Stimulated activated CD4-positive, alpha-beta T cell treated with anti-CD3 and anti-CD28 coated beads, Interleukin-4, amount 100 ng/mL, for 1 hour (primary cell): ENCODE data around the gene TRMT1.

ENCODE experiments used
- DNase-seq: peaks from one replicate; pipeline ENCODE4 v3.0.0-alpha.2; 2020

Gene TRMT1

DNA sequence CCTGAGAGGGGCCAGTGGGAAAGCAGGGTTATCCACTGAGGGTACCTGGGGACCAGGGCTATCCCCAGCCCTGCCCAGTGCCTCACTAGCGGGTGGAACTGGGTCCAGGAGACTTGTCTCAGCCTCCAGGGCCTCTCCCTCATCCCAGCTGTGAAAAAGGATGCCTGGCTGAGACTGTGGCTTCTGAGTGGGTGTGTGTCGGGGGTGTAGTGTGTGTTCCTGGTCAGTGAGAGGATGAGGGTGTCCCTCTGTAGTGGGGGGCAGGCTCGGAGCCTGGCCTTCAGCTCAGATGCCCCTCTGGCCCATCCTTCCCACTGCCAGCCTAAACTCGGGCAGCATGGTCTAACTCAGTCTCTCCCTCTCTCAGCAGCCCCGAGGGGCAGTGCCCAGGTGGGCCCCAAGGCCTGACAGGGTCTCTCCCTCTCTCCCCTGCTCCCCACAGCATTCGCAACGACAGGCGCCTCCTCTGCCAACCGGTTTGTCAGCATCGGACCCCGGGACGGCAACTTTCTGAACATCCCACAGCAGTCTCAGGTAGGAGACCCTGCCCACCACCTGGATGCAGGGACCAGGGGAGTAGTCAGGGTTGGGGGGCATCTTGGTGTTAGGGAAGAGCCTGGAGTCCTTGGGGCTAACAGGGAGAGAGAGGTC is 26.6 kb downstream of the TRMT1 start:
- no peak for DNase-seq

DNA sequence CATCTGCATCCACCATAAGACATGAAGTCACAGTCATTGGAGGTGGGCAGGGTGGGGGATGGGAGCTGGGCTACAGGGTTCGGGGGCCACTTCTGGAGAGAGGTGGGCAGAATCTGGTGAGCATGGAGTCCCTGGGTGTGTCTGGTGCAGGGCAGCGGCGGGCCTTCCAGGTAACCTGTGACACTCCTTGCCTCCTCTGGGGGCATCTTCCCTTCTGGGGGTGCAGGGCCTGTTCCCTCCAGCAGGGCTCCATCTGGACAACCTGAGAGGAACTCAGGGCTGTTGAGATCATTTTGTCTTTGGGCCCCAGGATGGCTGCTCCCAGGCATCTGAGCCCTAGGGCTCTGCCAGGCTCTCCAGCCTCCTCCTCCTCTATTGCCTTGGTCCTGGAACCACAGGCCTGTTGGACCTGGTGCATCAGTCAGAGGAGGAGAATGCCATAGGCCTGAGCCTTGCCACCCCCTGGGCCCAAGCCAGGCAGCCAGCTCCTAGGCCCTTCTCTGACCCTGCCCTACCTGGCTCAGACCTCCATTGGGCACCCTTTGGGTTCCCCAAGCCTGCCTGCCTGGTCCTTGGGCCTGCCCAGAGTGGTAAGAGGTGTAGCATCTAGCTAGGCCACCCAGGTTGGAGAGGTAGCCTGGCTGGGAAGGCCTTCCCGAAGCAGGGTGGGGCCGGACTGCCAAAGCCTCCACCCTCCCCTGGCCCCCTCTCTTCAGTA is 27.2 kb downstream of the TRMT1 start:
- no peak for DNase-seq

- DNase-seq, result no peak
These were observed 28.6 kb downstream of the TRMT1 start for GRCh38 chr19:13087795-13088537.

DNA sequence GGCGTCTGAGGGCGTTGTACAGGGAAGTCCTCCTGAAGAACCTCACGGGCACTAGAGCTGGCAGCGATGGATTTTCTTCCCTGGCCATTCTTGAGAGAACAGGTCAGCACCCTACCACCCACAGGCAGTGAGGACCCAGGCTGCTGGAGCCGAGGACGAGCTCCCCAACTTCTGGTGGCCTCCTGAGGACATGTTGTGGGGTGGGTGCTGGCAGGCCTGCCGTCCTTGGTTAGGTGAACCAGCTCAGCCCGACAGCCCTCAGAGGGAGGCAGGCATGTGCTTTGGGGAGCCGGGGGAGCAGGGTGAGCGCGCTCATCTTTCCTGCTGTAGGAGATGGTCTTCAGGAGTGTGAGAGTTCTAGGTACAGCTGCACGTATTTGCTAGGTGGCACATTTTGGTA is 29.2 kb downstream of the TRMT1 start:
- no peak for DNase-seq

DNA sequence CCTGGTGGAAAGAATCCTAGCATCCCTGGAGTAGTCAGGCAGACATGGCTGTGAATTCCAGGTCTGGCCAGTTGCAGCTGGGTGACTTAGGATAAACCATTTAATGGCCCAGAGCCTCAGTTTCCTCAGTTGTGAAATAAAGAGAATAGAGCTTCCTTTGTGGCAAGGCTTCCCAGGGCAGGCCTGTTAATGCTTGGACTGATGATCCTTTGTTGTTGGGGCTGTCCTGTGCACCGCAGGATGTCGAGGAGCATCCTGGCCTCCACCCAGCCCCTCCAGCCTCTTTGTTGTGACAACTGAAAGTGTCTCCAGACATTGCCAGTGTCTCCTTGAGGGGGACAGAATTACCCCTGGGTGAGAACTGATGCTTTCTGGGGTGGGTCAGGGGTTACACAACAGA is 30.2 kb downstream of the TRMT1 start:
- DNase-seq, result no peak

DNA sequence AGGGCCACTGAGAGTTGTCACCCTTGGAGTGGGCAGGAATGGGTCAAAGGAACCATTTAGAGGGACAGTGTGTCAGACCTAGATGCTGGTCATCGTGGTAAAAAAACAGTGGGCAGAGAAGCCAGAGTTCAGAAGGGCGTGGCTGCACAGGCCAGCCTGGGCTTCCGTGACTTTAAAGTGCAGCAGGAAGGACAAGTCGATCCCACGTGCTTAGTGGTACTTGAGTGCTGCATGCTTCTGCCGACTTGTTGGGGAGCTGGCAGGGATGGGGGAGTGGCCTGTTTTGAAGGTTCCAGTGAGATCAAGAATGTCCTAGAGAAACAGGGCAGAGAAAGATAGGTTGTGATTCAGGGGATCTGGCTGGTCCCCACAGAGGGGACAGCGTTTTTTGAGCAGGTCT is 30.9 kb downstream of the TRMT1 start:
- DNase-seq, result no peak

DNA sequence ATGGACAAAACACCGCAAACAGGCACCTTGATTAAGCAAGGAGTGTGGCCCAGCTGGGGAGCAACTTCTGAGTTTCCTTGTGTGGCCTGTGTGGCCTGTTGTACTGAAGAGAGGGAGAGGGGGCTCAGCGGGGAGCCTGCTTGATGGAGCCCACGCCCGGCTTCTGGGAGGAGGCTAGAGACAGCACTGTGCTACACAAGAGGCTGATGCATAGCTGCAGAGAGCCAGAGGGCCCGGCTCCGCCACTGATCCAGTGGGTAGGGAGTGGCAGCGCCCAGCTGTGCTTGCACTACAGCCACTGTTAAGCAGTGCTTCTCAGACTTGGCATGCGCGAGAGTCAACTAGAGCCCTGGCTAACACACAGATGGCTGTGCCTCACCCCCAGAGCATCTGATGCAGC is 32.9 kb downstream of the TRMT1 start:
- DNase-seq, result no peak

DNA sequence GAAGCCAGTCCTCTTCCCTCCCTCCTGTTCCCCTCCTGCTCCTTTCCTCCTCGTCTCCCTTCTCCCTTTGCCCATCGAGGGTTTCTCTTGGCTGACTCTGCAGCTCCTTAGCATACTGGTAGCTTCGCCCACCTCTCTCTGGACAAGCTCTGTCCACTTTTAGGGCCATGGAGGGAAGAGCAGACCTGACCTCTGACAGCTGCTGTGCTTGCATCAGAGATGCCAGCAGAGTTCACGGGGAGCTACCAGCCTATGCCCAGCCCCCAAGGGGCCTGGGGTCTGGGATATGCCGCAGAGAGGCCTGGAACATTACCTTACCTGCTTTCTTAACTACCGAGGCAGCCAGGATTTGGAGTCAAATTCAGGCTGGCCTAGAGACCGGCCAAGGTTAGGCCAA is 33.5 kb downstream of the TRMT1 start:
- DNase-seq, result no peak

DNA sequence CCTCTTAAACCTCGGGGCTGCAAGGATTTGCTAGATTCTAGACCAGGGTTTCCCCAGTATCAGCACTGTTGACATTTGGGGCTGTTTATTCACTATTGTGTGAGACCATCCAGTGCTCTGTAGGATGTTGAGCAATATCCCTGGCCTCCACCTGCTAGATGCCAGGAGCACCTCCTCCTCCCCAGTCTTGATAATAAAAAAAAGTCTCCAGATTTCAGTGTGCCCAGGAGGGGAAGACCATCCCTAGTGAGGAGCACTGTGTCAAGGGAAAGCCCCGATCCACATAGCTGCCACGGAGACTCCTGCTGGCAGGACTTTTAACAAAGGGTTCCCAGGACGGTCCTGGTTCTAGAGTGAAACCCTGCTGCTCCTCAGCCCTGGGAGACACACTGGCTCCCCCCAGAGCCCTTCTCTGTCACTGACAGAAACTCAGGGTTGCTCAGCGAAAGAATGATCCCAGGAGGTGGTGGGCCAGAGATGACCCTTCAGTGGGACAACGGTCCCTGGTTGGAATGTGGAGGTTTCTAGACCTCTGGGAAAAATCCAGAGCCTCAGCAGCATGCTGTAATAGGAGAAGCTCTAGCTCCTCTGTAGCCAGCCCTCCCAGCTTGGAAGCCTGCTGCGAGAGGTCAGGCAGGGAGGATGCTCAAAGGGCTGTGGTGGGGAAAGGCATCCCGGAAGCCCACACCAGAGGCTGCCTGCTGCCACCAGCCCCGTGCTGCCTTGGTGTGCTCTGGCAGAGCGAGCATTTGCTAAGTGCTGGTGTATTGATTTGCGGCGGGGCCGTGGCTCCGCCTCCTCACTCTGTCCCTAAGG is 34.1 kb downstream of the TRMT1 start:
- DNase-seq, result no peak

DNA sequence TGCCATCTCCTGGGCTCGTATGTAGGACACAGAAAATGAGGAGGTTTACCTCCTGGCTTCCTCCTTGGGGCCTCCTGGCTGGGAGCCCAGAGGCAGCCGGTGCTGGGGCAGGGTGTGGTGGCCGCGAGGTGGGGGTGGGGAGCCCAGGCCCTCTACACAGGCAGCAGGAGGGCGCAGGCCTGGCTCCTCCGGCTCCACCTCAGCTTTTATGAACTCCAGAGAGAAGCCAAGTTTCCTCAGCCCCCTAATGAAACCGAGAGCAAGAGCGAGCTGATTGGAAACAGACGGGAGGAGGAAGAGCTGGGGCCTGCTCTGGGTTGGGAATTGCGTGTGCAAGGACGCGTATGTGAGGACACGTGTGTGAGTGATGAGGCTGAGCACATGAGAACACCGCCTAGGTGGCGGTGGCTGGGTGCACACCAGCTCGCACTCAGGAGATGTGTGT is 37.0 kb downstream of the TRMT1 start:
- DNase-seq, result no peak

GRCh38 chr19:13078897-13079541 is 37.5 kb downstream of the TRMT1 start:
- DNase-seq, result no peak

DNA sequence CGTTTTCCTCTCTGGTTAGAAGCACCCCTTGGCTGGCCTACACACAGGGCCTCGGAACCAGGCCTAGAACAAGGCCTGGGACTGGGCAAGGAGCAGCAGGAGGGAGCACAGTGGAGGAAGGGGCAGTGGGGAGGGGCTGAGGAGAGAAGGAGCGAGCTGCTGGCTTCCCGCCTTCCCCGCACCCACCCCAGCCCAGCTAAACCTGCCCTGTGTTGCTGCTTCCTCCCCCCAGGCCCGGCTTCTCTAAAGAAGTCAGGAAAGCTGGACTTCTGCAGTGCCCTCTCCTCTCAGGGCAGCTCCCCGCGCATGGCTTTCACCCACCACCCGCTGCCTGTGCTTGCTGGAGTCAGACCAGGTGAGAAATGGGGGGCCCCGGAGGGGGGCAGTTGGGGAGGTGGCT is 38.2 kb downstream of the TRMT1 start:
- DNase-seq, result no peak

GRCh38 chr19:13077240-13077639 is 39.3 kb downstream of the TRMT1 start:
- no peak for DNase-seq

GRCh38 chr19:13076787-13077186 is 39.8 kb downstream of the TRMT1 start:
- no peak for DNase-seq

DNA sequence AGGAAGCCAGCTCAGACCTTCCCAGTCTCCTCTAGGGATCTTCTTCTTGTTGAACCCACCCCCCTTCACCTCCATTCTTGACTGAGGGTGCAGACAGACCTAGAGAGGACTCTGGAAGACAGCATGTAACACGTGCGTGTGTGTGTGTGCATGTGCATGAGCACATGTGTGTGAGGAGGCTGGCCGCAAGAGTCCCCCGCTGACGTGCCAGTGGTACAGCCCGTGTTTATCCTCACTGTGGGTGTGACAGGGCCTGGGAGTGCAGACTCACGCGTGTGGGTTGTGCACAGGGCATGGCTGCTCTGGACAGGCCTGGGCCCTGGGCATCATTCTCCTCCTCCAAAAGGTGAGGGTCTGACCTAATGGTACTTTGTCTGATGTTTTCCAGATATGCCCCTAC is 40.2 kb downstream of the TRMT1 start:
- no peak for DNase-seq

- no peak for DNase-seq
These were observed 42.2 kb downstream of the TRMT1 start for GRCh38 chr19:13074378-13074777.

- DNase-seq, result no peak
These were observed 43.3 kb downstream of the TRMT1 start for GRCh38 chr19:13073263-13073662.

DNA sequence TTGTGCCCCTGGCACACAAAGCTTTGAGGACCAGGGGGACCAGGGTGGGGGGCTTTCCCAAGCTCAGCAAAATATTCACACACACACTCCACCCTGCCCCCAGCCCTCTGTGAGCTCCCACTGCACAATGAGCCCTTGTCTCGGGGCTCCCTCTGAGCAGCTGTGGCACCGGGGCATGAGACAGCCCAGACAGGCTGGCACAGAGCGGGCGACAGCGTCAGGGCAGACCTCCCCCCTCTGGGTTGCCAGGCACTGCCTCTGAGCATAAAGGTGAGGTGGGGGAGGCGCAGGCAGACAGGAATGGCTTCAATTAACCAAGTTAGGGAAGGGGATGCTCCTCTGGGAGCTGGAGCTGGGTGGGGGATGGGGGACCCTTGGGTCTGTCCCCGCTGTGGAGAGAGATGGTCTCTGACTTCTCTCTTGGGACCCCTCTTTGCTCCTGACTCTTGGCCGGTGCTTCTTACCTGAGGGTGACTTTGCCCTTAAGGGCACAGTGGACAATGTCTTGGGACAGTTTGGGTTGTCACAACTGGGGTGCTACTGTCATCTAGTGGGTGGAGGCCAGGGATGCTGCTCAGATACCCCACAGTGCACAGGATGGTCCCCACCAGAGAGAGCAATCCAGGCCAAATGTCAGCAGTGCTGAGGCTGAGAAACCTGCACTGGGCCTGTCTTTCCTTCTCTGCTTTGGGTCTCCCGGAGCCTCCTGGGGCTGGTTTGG is 44.2 kb downstream of the TRMT1 start:
- no peak for DNase-seq

- DNase-seq, result no peak
These were observed 44.9 kb downstream of the TRMT1 start for GRCh38 chr19:13071444-13072187.

DNA sequence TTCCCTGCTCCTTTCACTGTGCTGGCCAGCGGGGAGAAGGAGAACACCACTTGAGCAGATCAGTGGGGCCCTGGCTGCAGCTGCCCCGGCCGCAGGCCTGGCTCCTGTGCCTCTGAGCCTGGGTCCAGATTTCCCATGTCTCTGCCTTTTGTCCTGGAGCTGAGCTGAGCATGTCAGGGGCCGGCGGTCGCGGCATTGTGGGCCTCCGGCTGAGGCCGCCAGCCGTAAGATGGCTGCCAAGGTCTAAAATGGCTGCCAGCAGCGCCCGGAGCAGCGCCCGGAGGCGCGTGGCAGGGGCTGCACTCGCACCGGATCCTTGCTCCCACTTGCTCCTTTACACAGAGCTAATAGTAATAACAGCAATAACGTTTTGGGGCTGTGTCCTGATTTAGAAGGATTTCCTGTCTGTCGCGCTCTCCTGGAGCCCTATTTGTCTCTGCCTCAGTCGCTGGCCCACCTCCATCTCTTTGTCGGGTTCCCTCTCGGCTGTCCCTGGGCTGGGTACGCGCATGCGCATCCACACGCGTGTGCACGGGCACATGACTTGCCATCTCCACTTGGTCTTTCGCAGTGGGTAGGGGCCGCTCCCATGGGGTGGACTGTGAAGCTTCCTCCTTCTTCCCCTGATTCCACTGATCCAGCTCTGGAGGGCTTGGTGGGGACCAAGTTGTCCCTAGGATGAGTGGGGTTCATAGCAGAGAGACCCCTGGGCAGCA is 46.0 kb downstream of the TRMT1 start:
- DNase-seq, result no peak
